ENCODE data around the gene TSPAN9. TPM values are rescaled to one million over a fixed set of nuclear protein-coding genes. Genes with fewer than 3 reads are reported as not detected.

The TSPAN9 gene
- total and polyA plus RNA-seq, 4 donors = 17.4 to 62.9 (median 34.2) TPM

- peaks cover 0 to 2% (median 0%) of the 10 kb centered on the region in 4 donors for H3K36me3 ChIP-seq (ENCODE audit: control insufficient read depth in 4 of 4, insufficient read depth in 3 of 4, low read depth in 1 of 4, low read length in 3 of 4)
- no peak overlapping the region for H3K9ac ChIP-seq (ENCODE audit: low read depth in 1 of 2, low read length in 2 of 2)
- H3K27ac ChIP-seq (ENCODE audit: low read depth in 1 of 2, low read length in 2 of 2) = no peak overlapping the region
- no peaks in the 10 kb centered on the region for H3K9me3 ChIP-seq (ENCODE audit: control insufficient read depth in 4 of 4, low read length in 3 of 4)
- H3K27me3 ChIP-seq (ENCODE audit: control insufficient read depth in 4 of 4, insufficient read depth in 4 of 4, low read length in 3 of 4) = no peaks in the 10 kb centered on the region
- no peak for DNase-seq (ENCODE audit: low spot score)
- TF ChIP-seq TAF1 (conservative IDR thresholded peaks at IDR 0.05) = no peak
- no peak for TF ChIP-seq HNF4A (conservative IDR thresholded peaks at IDR 0.05)
- no peak for TF ChIP-seq FOXA1 (IDR thresholded peaks at IDR 0.05)
- TF ChIP-seq SP1 (IDR thresholded peaks at IDR 0.05) = no peak
- H3K4me3 ChIP-seq (ENCODE audit: low read depth in 1 of 3, low read length in 3 of 3) = no peak overlapping the region
- 79% methylated on average over 3 of the region's 3 CpGs for WGBS
- peaks cover 0 to 15% (median 6%) of the 10 kb centered on the region in 4 donors for H3K4me1 ChIP-seq (ENCODE audit: control insufficient read depth in 4 of 4, insufficient read depth in 4 of 4, low read length in 3 of 4)
Observed at GRCh38 chr12:3160081-3160480, 82.9 kb downstream of the TSPAN9 start.

DNA sequence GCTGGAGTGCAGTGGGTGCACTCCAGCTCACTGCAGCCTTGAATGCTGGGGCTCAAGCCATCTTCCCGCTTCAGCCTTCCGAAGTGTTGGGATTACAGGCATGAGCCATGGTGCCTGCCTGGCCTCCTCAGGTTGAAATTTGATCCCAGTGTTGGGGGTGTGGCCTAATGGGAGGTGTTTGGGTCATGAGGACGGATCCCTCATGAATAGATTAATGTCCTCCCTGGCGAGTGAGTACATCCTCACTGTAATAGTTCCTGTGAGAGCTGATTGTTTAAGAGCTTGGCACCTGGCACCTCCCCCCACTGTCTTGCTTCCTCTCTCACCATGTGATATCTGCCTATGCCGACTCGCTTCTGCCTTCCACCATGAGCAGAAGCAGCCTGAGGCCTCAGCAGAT is 84.7 kb downstream of the TSPAN9 start:
- Histone ChIP-seq H3K27ac (ENCODE audit: low read depth in 1 of 2, low read length in 2 of 2) (no peak overlapping the region), H3K27me3 (ENCODE audit: control insufficient read depth in 4 of 4, insufficient read depth in 4 of 4, low read length in 3 of 4) (no peaks in the 10 kb centered on the region), H3K4me3 (ENCODE audit: low read depth in 1 of 3, low read length in 3 of 3) (no peak overlapping the region), H3K9ac (ENCODE audit: low read depth in 1 of 2, low read length in 2 of 2) (no peak overlapping the region), H3K9me3 (ENCODE audit: control insufficient read depth in 4 of 4, low read length in 3 of 4) (no peaks in the 10 kb centered on the region), H3K36me3 (ENCODE audit: control insufficient read depth in 4 of 4, insufficient read depth in 3 of 4, low read depth in 1 of 4, low read length in 3 of 4) (peaks cover 0 to 2% (median 0%) of the 10 kb centered on the region in 4 donors), H3K4me1 (ENCODE audit: control insufficient read depth in 4 of 4, insufficient read depth in 4 of 4, low read length in 3 of 4) (peaks cover 0 to 17% (median 8%) of the 10 kb centered on the region in 4 donors)
- 83% methylated on average over 6 of the region's 6 CpGs for WGBS
- no peak for DNase-seq (ENCODE audit: low spot score)
- TF ChIP-seq FOXA2 (IDR thresholded peaks at IDR 0.05) = no peak

- Histone ChIP-seq H3K36me3 (ENCODE audit: control insufficient read depth in 4 of 4, insufficient read depth in 3 of 4, low read depth in 1 of 4, low read length in 3 of 4) (peaks cover 0 to 6% (median under 1%) of the 10 kb centered on the region in 4 donors), H3K27me3 (ENCODE audit: control insufficient read depth in 4 of 4, insufficient read depth in 4 of 4, low read length in 3 of 4) (no peaks in the 10 kb centered on the region), H3K27ac (ENCODE audit: low read depth in 1 of 2, low read length in 2 of 2) (no peak overlapping the region), H3K4me1 (ENCODE audit: control insufficient read depth in 4 of 4, insufficient read depth in 4 of 4, low read length in 3 of 4) (peaks cover 0 to 17% (median 8%) of the 10 kb centered on the region in 4 donors), H3K4me3 (ENCODE audit: low read depth in 1 of 3, low read length in 3 of 3) (no peak overlapping the region), H3K9me3 (ENCODE audit: control insufficient read depth in 4 of 4, low read length in 3 of 4) (no peaks in the 10 kb centered on the region), H3K9ac (ENCODE audit: low read depth in 1 of 2, low read length in 2 of 2) (no peak overlapping the region)
- DNase-seq (ENCODE audit: low spot score) = no peak
- 89% methylated on average over 11 of the region's 11 CpGs for WGBS
- TF ChIP-seq CTCF (IDR thresholded peaks at IDR 0.05; ENCODE audit: low read depth, low read length, missing input control) = no peak
- no peak for TF ChIP-seq MAX (IDR thresholded peaks at IDR 0.05)
- TF ChIP-seq EGR1 (IDR thresholded peaks at IDR 0.05; ENCODE audit: low read depth in 2 of 2) = no peak
- TF ChIP-seq NR2F2 (IDR thresholded peaks at IDR 0.05) = no peak
- TF ChIP-seq JUND (IDR thresholded peaks at IDR 0.05) = no peak
- no peak for TF ChIP-seq GABPA (IDR thresholded peaks at IDR 0.05 in 1 of 2, conservative IDR thresholded peaks at IDR 0.05 in 1 of 2)
- no peak for TF ChIP-seq HNF4A (conservative IDR thresholded peaks at IDR 0.05)
- TF ChIP-seq, protein P1, sequence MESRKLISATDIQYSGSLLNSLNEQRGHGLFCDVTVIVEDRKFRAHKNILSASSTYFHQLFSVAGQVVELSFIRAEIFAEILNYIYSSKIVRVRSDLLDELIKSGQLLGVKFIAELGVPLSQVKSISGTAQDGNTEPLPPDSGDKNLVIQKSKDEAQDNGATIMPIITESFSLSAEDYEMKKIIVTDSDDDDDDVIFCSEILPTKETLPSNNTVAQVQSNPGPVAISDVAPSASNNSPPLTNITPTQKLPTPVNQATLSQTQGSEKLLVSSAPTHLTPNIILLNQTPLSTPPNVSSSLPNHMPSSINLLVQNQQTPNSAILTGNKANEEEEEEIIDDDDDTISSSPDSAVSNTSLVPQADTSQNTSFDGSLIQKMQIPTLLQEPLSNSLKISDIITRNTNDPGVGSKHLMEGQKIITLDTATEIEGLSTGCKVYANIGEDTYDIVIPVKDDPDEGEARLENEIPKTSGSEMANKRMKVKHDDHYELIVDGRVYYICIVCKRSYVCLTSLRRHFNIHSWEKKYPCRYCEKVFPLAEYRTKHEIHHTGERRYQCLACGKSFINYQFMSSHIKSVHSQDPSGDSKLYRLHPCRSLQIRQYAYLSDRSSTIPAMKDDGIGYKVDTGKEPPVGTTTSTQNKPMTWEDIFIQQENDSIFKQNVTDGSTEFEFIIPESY (IDR thresholded peaks at IDR 0.05) = no peak
- TF ChIP-seq SP1 (IDR thresholded peaks at IDR 0.05) = no peak
- no peak for TF ChIP-seq RXRA (IDR thresholded peaks at IDR 0.05)
- TF ChIP-seq FOXA2 (IDR thresholded peaks at IDR 0.05) = no peak
- TF ChIP-seq YY1 (IDR thresholded peaks at IDR 0.05) = no peak
- no peak for TF ChIP-seq TAF1 (conservative IDR thresholded peaks at IDR 0.05)
- no peak for TF ChIP-seq ATF3 (IDR thresholded peaks at IDR 0.05)
- TF ChIP-seq, protein P2, sequence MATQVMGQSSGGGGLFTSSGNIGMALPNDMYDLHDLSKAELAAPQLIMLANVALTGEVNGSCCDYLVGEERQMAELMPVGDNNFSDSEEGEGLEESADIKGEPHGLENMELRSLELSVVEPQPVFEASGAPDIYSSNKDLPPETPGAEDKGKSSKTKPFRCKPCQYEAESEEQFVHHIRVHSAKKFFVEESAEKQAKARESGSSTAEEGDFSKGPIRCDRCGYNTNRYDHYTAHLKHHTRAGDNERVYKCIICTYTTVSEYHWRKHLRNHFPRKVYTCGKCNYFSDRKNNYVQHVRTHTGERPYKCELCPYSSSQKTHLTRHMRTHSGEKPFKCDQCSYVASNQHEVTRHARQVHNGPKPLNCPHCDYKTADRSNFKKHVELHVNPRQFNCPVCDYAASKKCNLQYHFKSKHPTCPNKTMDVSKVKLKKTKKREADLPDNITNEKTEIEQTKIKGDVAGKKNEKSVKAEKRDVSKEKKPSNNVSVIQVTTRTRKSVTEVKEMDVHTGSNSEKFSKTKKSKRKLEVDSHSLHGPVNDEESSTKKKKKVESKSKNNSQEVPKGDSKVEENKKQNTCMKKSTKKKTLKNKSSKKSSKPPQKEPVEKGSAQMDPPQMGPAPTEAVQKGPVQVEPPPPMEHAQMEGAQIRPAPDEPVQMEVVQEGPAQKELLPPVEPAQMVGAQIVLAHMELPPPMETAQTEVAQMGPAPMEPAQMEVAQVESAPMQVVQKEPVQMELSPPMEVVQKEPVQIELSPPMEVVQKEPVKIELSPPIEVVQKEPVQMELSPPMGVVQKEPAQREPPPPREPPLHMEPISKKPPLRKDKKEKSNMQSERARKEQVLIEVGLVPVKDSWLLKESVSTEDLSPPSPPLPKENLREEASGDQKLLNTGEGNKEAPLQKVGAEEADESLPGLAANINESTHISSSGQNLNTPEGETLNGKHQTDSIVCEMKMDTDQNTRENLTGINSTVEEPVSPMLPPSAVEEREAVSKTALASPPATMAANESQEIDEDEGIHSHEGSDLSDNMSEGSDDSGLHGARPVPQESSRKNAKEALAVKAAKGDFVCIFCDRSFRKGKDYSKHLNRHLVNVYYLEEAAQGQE (IDR thresholded peaks at IDR 0.05) = no peak
- TF ChIP-seq RAD21 (IDR thresholded peaks at IDR 0.05) = no peak
- no peak for TF ChIP-seq FOXA1 (IDR thresholded peaks at IDR 0.05)
- no peak for TF ChIP-seq HNF4G (IDR thresholded peaks at IDR 0.05)
Observed at GRCh38 chr12:3164454-3165077, 87.4 kb downstream of the TSPAN9 start.

Data from liver (tissue), 9 donors.